HepG2 (cell line): ENCODE measurements around the gene DDX39B. TPM values are rescaled to one million over a fixed set of nuclear protein-coding genes. Genes with fewer than 3 reads are reported as not detected.

Source experiments
- DNMT3B ChIP-seq: conservative IDR thresholded peaks from 2 replicates; pipeline ENCODE4 v1.6.1; 2016; ENCODE audit warnings: missing biosample characterization, control low read depth
- GTF2F1 ChIP-seq: fragments of 150-350 bp; IDR thresholded peaks from 2 replicates; pipeline ENCODE4 v1.6.1; 2014; ENCODE audit warnings: low read length
- GTF3A ChIP-seq: sonication (generic); formaldehyde crosslinking; conservative IDR thresholded peaks from 2 replicates; pipeline ENCODE4 v1.4.0; 2020; ENCODE audit warnings: mild to moderate bottlenecking, missing genetic modification reagents
- LBX2 ChIP-seq: sonication (generic); formaldehyde crosslinking; IDR thresholded peaks from 2 replicates; pipeline ENCODE4 v1.5.0; 2020; ENCODE audit warnings: missing genetic modification reagents, mild to moderate bottlenecking, borderline replicate concordance
- NR2C2 ChIP-seq: sonication (generic); formaldehyde crosslinking; IDR thresholded peaks from 2 replicates; pipeline ENCODE4 v1.4.0; 2020; ENCODE audit warnings: missing genetic modification reagents, mild to moderate bottlenecking, moderate library complexity, borderline replicate concordance
- POLR2A ChIP-seq, 2 experiments: IDR thresholded peaks; 2 replicates each; pipeline ENCODE4 v1.6.1; 2011; ENCODE audit warnings: low read depth in 2 of 2, low read length in 2 of 2, mild to moderate bottlenecking in 1 of 2, moderate library complexity in 1 of 2; ENCODE audit not compliant: insufficient read depth in 1 of 2
- PREB ChIP-seq: sonication (generic); formaldehyde crosslinking; IDR thresholded peaks from 2 replicates; pipeline ENCODE4 v1.4.0; 2020; ENCODE audit warnings: missing genetic modification reagents
- RFX3 ChIP-seq: IDR thresholded peaks from 2 replicates; pipeline ENCODE4 v1.6.1; 2016; ENCODE audit warnings: missing biosample characterization, missing genetic modification reagents
- SALL1 ChIP-seq: sonication (generic); formaldehyde crosslinking; IDR thresholded peaks from 2 replicates; pipeline ENCODE4 v1.8.0; 2022; ENCODE audit warnings: mild to moderate bottlenecking, missing genetic modification reagents
- SETDB1 ChIP-seq: sonication (generic); formaldehyde crosslinking; IDR thresholded peaks from 2 replicates; pipeline ENCODE4 v1.5.1; 2020; ENCODE audit warnings: missing genetic modification reagents, mild to moderate bottlenecking, borderline replicate concordance
- SRSF4 ChIP-seq: fragments of 200-400 bp; formaldehyde crosslinking; IDR thresholded peaks from one replicate; pipeline ENCODE4 v1.6.1; 2018; ENCODE audit warnings: mild to moderate bottlenecking, low read depth, low read length, moderate library complexity; ENCODE audit not compliant: poor library complexity, severe bottlenecking
- THAP11 ChIP-seq: IDR thresholded peaks from 2 replicates; pipeline ENCODE4 v1.6.1; 2016; ENCODE audit warnings: missing biosample characterization, missing genetic modification reagents
- U2AF2 ChIP-seq: fragments of 200-400 bp; formaldehyde crosslinking; IDR thresholded peaks from 2 replicates; pipeline ENCODE4 v1.6.1; 2017; ENCODE audit warnings: low read depth, mild to moderate bottlenecking, low read length
- ZBTB42 ChIP-seq: sonication (generic); formaldehyde crosslinking; IDR thresholded peaks from 2 replicates; pipeline ENCODE4 v1.5.0; 2020; ENCODE audit warnings: mild to moderate bottlenecking, missing genetic modification reagents
- ZEB1 ChIP-seq: IDR thresholded peaks from 2 replicates; pipeline ENCODE4 v1.6.1; 2012; ENCODE audit warnings: mild to moderate bottlenecking, low read depth, inconsistent platforms; ENCODE audit not compliant: insufficient replicate concordance
- ZFYVE20 ChIP-seq: sonication (generic); formaldehyde crosslinking; IDR thresholded peaks from 2 replicates; pipeline ENCODE4 v1.8.0; 2023; ENCODE audit warnings: low read depth, mild to moderate bottlenecking, moderate library complexity, missing genetic modification reagents, borderline replicate concordance
- ZNF253 ChIP-seq: sonication (generic); formaldehyde crosslinking; IDR thresholded peaks from 2 replicates; pipeline ENCODE4 v1.8.0; 2022; ENCODE audit warnings: mild to moderate bottlenecking, missing genetic modification reagents, borderline replicate concordance
- ZNF276 ChIP-seq: sonication (generic); formaldehyde crosslinking; IDR thresholded peaks from 2 replicates; pipeline ENCODE4 v1.4.0; 2020; ENCODE audit warnings: mild to moderate bottlenecking, low read depth, missing genetic modification reagents
- ZNF296 ChIP-seq: sonication (generic); formaldehyde crosslinking; conservative IDR thresholded peaks from 2 replicates; pipeline ENCODE4 v1.5.0; 2020; ENCODE audit warnings: mild to moderate bottlenecking, missing genetic modification reagents
- ZNF317 ChIP-seq: sonication (generic); formaldehyde crosslinking; IDR thresholded peaks from 2 replicates; pipeline ENCODE4 v1.5.0; 2020; ENCODE audit warnings: mild to moderate bottlenecking, missing genetic modification reagents
- ZNF510 ChIP-seq: sonication (generic); formaldehyde crosslinking; IDR thresholded peaks from 2 replicates; pipeline ENCODE4 v1.4.0; 2020; ENCODE audit warnings: low read depth, mild to moderate bottlenecking, missing genetic modification reagents
- ZNF562 ChIP-seq: sonication (generic); formaldehyde crosslinking; IDR thresholded peaks from 2 replicates; pipeline ENCODE4 v1.8.0; 2022; ENCODE audit warnings: missing genetic modification reagents, borderline replicate concordance
- ZNF607 ChIP-seq: sonication (generic); formaldehyde crosslinking; IDR thresholded peaks from 2 replicates; pipeline ENCODE4 v1.5.1; 2020; ENCODE audit warnings: missing genetic modification reagents, mild to moderate bottlenecking, borderline replicate concordance
- ZNF652 ChIP-seq: IDR thresholded peaks from 2 replicates; pipeline ENCODE4 v1.6.1; 2016; ENCODE audit warnings: low read depth, borderline replicate concordance
- ZNF772 ChIP-seq: sonication (generic); formaldehyde crosslinking; IDR thresholded peaks from 2 replicates; pipeline ENCODE4 v1.5.0; 2020; ENCODE audit warnings: mild to moderate bottlenecking, missing genetic modification reagents
- ZNF784 ChIP-seq: sonication (generic); formaldehyde crosslinking; IDR thresholded peaks from 2 replicates; pipeline ENCODE4 v1.5.1; 2020; ENCODE audit warnings: missing genetic modification reagents, mild to moderate bottlenecking, borderline replicate concordance
- ZNF883 ChIP-seq: sonication (generic); formaldehyde crosslinking; IDR thresholded peaks from 2 replicates; pipeline ENCODE4 v1.5.1; 2020; ENCODE audit warnings: mild to moderate bottlenecking, missing genetic modification reagents; ENCODE audit errors: not compliant biosample characterization
- polyA plus RNA-seq, 8 experiments: library from polyadenylated mRNA; depleted of rRNA in 3 of 8; stranded (reverse) in 7 of 8; unstranded in 1 of 8; fragments of >200 nt; fragmentation: Illumina TruSeq in 4 of 8; extraction: Trizol in 4 of 8; gene quantifications; 2 replicates each; pipeline versions ENCODE4 v1.2.1 to v1.2.3, GENCODE V29; 2011 to 2016; ENCODE audit warnings: low read depth in 4 of 8, missing spikeins in 1 of 8, mixed read lengths in 1 of 8; ENCODE audit not compliant: insufficient read depth in 1 of 8
- total RNA-seq, 5 experiments: library from RNA; depleted of rRNA; stranded (reverse); fragments of >200 nt; fragmentation: Illumina TruSeq; extraction: Trizol; gene quantifications; 2 replicates each; pipeline ENCODE4 v1.2.3, GENCODE V29; 2016; ENCODE audit warnings: low read depth in 1 of 5

DDX39B gene
- total and polyA plus RNA-seq, 2 of the 13 experiments (the other 11 are each of a cell fraction or from before 2014, with no cell fraction given) = 570 to 678 TPM

GRCh38 chr6:31529329-31530150 lies 12.3 kb downstream of the DDX39B start (continued):
- TF ChIP-seq ZFYVE20 (CRISPR knock-in tag) = no peak
- TF ChIP-seq ZNF652 (CRISPR knock-in tag) = peak; percentile 57; the same call in 1 of the 2 replicates
- TF ChIP-seq GTF2F1 = no peak
- TF ChIP-seq SETDB1 (CRISPR knock-in tag) = no peak
- 0 out of 2 replicates have a peak, but pooled peaks have one; percentile 52 for TF ChIP-seq ZNF317 (CRISPR knock-in tag)
- peak; percentile 45; the same call in 1 of the 2 replicates for TF ChIP-seq ZNF772
- no peak for TF ChIP-seq U2AF2
- TF ChIP-seq THAP11 (CRISPR knock-in tag) = peak; percentile 35
- no peak for TF ChIP-seq ZNF510 (CRISPR knock-in tag)
- TF ChIP-seq PREB = no peak
- no peak for TF ChIP-seq ZNF607 (CRISPR knock-in tag)
- TF ChIP-seq ZNF276 (CRISPR knock-in tag) = no peak
- TF ChIP-seq ZNF562 = no peak
- TF ChIP-seq ZNF296 = no peak
- no peak for TF ChIP-seq NR2C2 (CRISPR knock-in tag)
- TF ChIP-seq LBX2 = no peak
- no peak for TF ChIP-seq ZNF883
- no peak for TF ChIP-seq RFX3 (CRISPR knock-in tag)
- TF ChIP-seq ZBTB42 (CRISPR knock-in tag) = no peak
- TF ChIP-seq DNMT3B (CRISPR knock-in tag) = no peak
- TF ChIP-seq ZNF253 (CRISPR knock-in tag) = no peak
- no peak for TF ChIP-seq GTF3A (CRISPR knock-in tag)
- TF ChIP-seq POLR2A (IDR thresholded peaks at IDR 0.05; ENCODE audit: insufficient read depth in 1 of 2, low read depth in 2 of 2, low read length in 2 of 2) = peak in 1 of 2 experiments; percentile 61; a peak in 1 of 4 replicates
- 0 out of 2 replicates have a peak, but pooled peaks have one; percentile 4 for TF ChIP-seq SALL1
- TF ChIP-seq SRSF4 = no peak
- no peak for TF ChIP-seq ZNF784 (CRISPR knock-in tag)
- peak; percentile 64 for TF ChIP-seq ZEB1
